ENCODE measurements around the gene JMJD4.
A peak's percentile ranks its signal among the peaks of the same experiment; 100 is the strongest.

DNA sequence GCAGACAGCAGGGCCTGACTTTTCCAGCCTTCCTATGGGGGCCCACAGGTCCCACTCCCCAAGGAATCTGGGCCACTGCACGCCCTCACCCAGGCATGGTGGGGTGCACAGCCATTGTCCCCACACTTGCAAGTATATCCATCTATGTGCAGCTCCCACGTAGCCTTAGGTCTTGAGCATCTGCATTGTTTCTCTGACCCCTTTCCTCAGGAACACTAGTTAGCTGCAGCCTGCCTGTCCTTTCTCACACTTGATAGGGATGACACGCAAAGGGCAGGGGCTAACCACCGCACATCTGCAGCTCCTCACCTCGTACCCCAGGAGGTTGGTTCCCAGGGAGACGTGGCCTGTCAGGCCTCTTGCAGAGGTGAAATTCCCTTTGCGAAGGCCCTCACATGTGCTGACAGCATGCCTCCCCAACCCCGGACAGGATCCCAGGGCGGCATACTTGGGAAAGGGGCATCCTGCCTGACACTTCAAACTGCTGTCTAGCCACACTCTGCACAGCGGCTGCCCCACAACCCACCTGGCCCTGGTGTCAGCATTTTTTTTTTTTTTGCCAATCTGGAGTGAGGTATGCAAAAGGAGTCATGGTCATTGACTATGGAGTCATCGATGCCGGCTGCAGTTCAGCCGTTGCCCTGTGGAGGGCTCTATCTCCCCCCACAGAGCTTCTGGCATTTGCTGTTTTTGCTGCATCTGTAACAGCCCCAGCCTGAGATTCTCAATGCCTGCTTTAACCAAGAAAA, 5.0 kb downstream of the JMJD4 start:
- TF ChIP-seq, protein P1, sequence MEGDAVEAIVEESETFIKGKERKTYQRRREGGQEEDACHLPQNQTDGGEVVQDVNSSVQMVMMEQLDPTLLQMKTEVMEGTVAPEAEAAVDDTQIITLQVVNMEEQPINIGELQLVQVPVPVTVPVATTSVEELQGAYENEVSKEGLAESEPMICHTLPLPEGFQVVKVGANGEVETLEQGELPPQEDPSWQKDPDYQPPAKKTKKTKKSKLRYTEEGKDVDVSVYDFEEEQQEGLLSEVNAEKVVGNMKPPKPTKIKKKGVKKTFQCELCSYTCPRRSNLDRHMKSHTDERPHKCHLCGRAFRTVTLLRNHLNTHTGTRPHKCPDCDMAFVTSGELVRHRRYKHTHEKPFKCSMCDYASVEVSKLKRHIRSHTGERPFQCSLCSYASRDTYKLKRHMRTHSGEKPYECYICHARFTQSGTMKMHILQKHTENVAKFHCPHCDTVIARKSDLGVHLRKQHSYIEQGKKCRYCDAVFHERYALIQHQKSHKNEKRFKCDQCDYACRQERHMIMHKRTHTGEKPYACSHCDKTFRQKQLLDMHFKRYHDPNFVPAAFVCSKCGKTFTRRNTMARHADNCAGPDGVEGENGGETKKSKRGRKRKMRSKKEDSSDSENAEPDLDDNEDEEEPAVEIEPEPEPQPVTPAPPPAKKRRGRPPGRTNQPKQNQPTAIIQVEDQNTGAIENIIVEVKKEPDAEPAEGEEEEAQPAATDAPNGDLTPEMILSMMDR (IDR thresholded peaks at IDR 0.05; ENCODE audit: low read length) = peak; percentile 90
- no peak for TF ChIP-seq EZH2phosphoT487 (IDR thresholded peaks at IDR 0.05; ENCODE audit: low read length)

Measured in MM.1S (cell line).